ENCODE results near the gene LIMS3.
"Not testable (repeated sequence)": the region's sequence is repeated elsewhere in the genome, so short reads cannot be mapped to it uniquely, and the experiment has no call there.

GRCh38 chr2:109936534-109936933 is 38.0 kb downstream of the LIMS3 start:
- not testable (repeated sequence) for TF ChIP-seq CTCF (conservative IDR thresholded peaks at IDR 0.05; ENCODE audit: low read length); EZH2phosphoT487 (IDR thresholded peaks at IDR 0.05; ENCODE audit: borderline replicate concordance, low read depth, low read length)
